ENCODE data around the gene DDX10. TPM values are rescaled to one million over a fixed set of nuclear protein-coding genes. Genes with fewer than 3 reads are reported as not detected.
"Not testable (repeated sequence)": the region's sequence is repeated elsewhere in the genome, so short reads cannot be mapped to it uniquely, and the experiment has no call there.

Gene DDX10
- total and polyA plus RNA-seq, 4 donors, result 8.0 to 11.8 (median 9.0) TPM

- no peak overlapping the region for H3K27ac ChIP-seq (ENCODE audit: low read depth in 1 of 2, low read length in 2 of 2)
- H3K27me3 ChIP-seq (ENCODE audit: control insufficient read depth in 4 of 4, insufficient read depth in 4 of 4, low read length in 3 of 4), result no peaks in the 10 kb centered on the region
- H3K4me3 ChIP-seq (ENCODE audit: low read depth in 1 of 3, low read length in 3 of 3), result no peak overlapping the region
- DNase-seq (ENCODE audit: low spot score), result no peak
- H3K36me3 ChIP-seq (ENCODE audit: control insufficient read depth in 4 of 4, insufficient read depth in 3 of 4, low read depth in 1 of 4, low read length in 3 of 4), result no peaks in the 10 kb centered on the region
- H3K9ac ChIP-seq (ENCODE audit: low read depth in 1 of 2, low read length in 2 of 2), result no peak overlapping the region
- H3K9me3 ChIP-seq (ENCODE audit: control insufficient read depth in 4 of 4, low read length in 3 of 4), result no peaks in the 10 kb centered on the region
- peaks cover 0 to 6% (median 0%) of the 10 kb centered on the region in 4 donors for H3K4me1 ChIP-seq (ENCODE audit: control insufficient read depth in 4 of 4, insufficient read depth in 4 of 4, low read length in 3 of 4)
- WGBS, result 51% methylated on average over 1 of the region's 1 CpG
- TF ChIP-seq FOXA2 (IDR thresholded peaks at IDR 0.05) (no peak), MAX (IDR thresholded peaks at IDR 0.05) (no peak), ZBTB33 (IDR thresholded peaks at IDR 0.05) (no peak)
These were observed 69.4 kb downstream of the DDX10 start for GRCh38 chr11:108734283-108734682.

GRCh38 chr11:108734956-108735559, 70.2 kb downstream of the DDX10 start:
- WGBS, result 69% methylated on average over 3 of the region's 3 CpGs
- Histone ChIP-seq H3K36me3 (ENCODE audit: control insufficient read depth in 4 of 4, insufficient read depth in 3 of 4, low read depth in 1 of 4, low read length in 3 of 4) (no peaks in the 10 kb centered on the region), H3K27me3 (ENCODE audit: control insufficient read depth in 4 of 4, insufficient read depth in 4 of 4, low read length in 3 of 4) (no peaks in the 10 kb centered on the region), H3K27ac (ENCODE audit: low read depth in 1 of 2, low read length in 2 of 2) (no peak overlapping the region), H3K9ac (ENCODE audit: low read depth in 1 of 2, low read length in 2 of 2) (no peak overlapping the region), H3K4me1 (ENCODE audit: control insufficient read depth in 4 of 4, insufficient read depth in 4 of 4, low read length in 3 of 4) (peaks cover 0 to 6% (median 0%) of the 10 kb centered on the region in 4 donors), H3K4me3 (ENCODE audit: low read depth in 1 of 3, low read length in 3 of 3) (no peak overlapping the region), H3K9me3 (ENCODE audit: control insufficient read depth in 4 of 4, low read length in 3 of 4) (no peaks in the 10 kb centered on the region)
- DNase-seq (ENCODE audit: low spot score), result no peak
- TF ChIP-seq NR2F2 (IDR thresholded peaks at IDR 0.05) (no peak), RAD21 (IDR thresholded peaks at IDR 0.05) (peak; percentile 43 to 60), RXRA (IDR thresholded peaks at IDR 0.05) (no peak), FOXA1 (IDR thresholded peaks at IDR 0.05) (no peak), TAF1 (conservative IDR thresholded peaks at IDR 0.05) (no peak), REST (IDR thresholded peaks at IDR 0.05) (no peak), HNF4A (conservative IDR thresholded peaks at IDR 0.05) (peak; percentile 62 to 83), GABPA (IDR thresholded peaks at IDR 0.05 in 1 of 2, conservative IDR thresholded peaks at IDR 0.05 in 1 of 2) (no peak), YY1 (IDR thresholded peaks at IDR 0.05) (no peak), CTCF (IDR thresholded peaks at IDR 0.05; ENCODE audit: low read depth, low read length, missing input control) (peak; percentile 43), EGR1 (IDR thresholded peaks at IDR 0.05; ENCODE audit: low read depth in 2 of 2) (no peak), HNF4G (IDR thresholded peaks at IDR 0.05) (peak; percentile 26), JUND (IDR thresholded peaks at IDR 0.05) (no peak)

- DNase-seq (ENCODE audit: low spot score); H3K9ac ChIP-seq (ENCODE audit: low read depth in 1 of 2, low read length in 2 of 2); H3K27ac ChIP-seq (ENCODE audit: low read depth in 1 of 2, low read length in 2 of 2); H3K4me3 ChIP-seq (ENCODE audit: low read depth in 1 of 3, low read length in 3 of 3); H3K9me3 ChIP-seq (ENCODE audit: control insufficient read depth in 4 of 4, low read length in 3 of 4); H3K27me3 ChIP-seq (ENCODE audit: control insufficient read depth in 4 of 4, insufficient read depth in 4 of 4, low read length in 3 of 4); H3K36me3 ChIP-seq (ENCODE audit: control insufficient read depth in 4 of 4, insufficient read depth in 3 of 4, low read depth in 1 of 4, low read length in 3 of 4); H3K4me1 ChIP-seq (ENCODE audit: control insufficient read depth in 4 of 4, insufficient read depth in 4 of 4, low read length in 3 of 4): not testable (repeated sequence)
- 99% methylated on average over 2 of the region's 2 CpGs for WGBS
These were observed 75.3 kb downstream of the DDX10 start for GRCh38 chr11:108740132-108740531.
